NB4 (cell line): ENCODE measurements around the gene EIF4G3.

Experiments
- DNase-seq: peaks from one replicate; pipeline ENCODE4 v3.0.0; 2010; ENCODE audit warnings: low read depth
- H3K4me3 ChIP-seq: one replicate; pipeline ENCODE4 v1.5.1; 2011; ENCODE audit warnings: mild to moderate bottlenecking, low read depth, low read length, moderate library complexity
- CTCF ChIP-seq: IDR thresholded peaks from one replicate; pipeline ENCODE4 v1.5.1; 2012; ENCODE audit warnings: low read depth, low read length
- MAX ChIP-seq: IDR thresholded peaks from 2 replicates; pipeline ENCODE4 v1.6.1; 2011; ENCODE audit warnings: low read depth, low read length
- MYC ChIP-seq: IDR thresholded peaks from 2 replicates; pipeline ENCODE4 v1.6.1; 2011; ENCODE audit warnings: low read depth, low read length
- POLR2A ChIP-seq: IDR thresholded peaks from 2 replicates; pipeline ENCODE4 v1.6.1; 2011; ENCODE audit warnings: mild to moderate bottlenecking; ENCODE audit not compliant: insufficient read length; ENCODE audit errors: extremely low read depth

Gene EIF4G3

GRCh38 chr1:20958430-20958829, 218.3 kb downstream of the EIF4G3 start:
- TF ChIP-seq POLR2A, result no peak
- TF ChIP-seq CTCF, result no peak
- no peak for TF ChIP-seq MYC
- TF ChIP-seq MAX, result no peak
- DNase-seq, result peak; percentile 9

GRCh38 chr1:20956272-20956671, 220.4 kb downstream of the EIF4G3 start:
- no peak for DNase-seq
- H3K4me3 ChIP-seq, result no peak overlapping the region
- TF ChIP-seq CTCF, result no peak
- no peak for TF ChIP-seq POLR2A
- TF ChIP-seq MYC, result no peak
- TF ChIP-seq MAX, result no peak

More at GRCh38 chr1:20958430-20958829, 218.3 kb downstream of the EIF4G3 start:
- no peak overlapping the region for H3K4me3 ChIP-seq

- no peak for TF ChIP-seq CTCF
- no peak for TF ChIP-seq POLR2A
- TF ChIP-seq MYC, result no peak
- no peak for TF ChIP-seq MAX
- no peak overlapping the region for H3K4me3 ChIP-seq
- DNase-seq, result no peak
Measured at GRCh38 chr1:20950679-20951078, 226.0 kb downstream of the EIF4G3 start.

GRCh38 chr1:20949871-20950590, 226.7 kb downstream of the EIF4G3 start:
- H3K4me3 ChIP-seq, result no peak overlapping the region
- TF ChIP-seq POLR2A (no peak), MYC (no peak), CTCF (no peak), MAX (no peak)
- DNase-seq, result peak; percentile 43

- H3K4me3 ChIP-seq, result no peak overlapping the region
- no peak for TF ChIP-seq CTCF
- no peak for TF ChIP-seq MAX
- no peak for TF ChIP-seq POLR2A
- TF ChIP-seq MYC, result no peak
- DNase-seq, result peak; percentile 47
Measured at GRCh38 chr1:20948101-20948500, 228.6 kb downstream of the EIF4G3 start.
